Measurements from ENCODE around the gene ERAL1. TPM values are rescaled to one million over a fixed set of nuclear protein-coding genes. Genes with fewer than 3 reads are reported as not detected.
"Not testable (repeated sequence)": the region's sequence is repeated elsewhere in the genome, so short reads cannot be mapped to it uniquely, and the experiment has no call there.

Gene ERAL1
- total RNA-seq, 1 experiment from 2014 or later = 53.7 TPM

- Mint-ChIP-seq H3K27ac (ENCODE audit: low read depth, unreplicated experiment) (no peak overlapping the region), H3K27me3 (ENCODE audit: insufficient read depth, unreplicated experiment) (no peaks in the 10 kb centered on the region), H3K36me3 (ENCODE audit: insufficient read depth, unreplicated experiment) (no peaks in the 10 kb centered on the region), H3K4me1 (ENCODE audit: insufficient read depth, unreplicated experiment) (peaks cover 5% of the 10 kb centered on the region), H3K9me3 (ENCODE audit: unreplicated experiment) (no peaks in the 10 kb centered on the region), H3K4me3 (ENCODE audit: unreplicated experiment) (no peak overlapping the region)
- no TSS peak for BruUV-seq (replicated peaks)
- TF ChIP-seq, protein P1, sequence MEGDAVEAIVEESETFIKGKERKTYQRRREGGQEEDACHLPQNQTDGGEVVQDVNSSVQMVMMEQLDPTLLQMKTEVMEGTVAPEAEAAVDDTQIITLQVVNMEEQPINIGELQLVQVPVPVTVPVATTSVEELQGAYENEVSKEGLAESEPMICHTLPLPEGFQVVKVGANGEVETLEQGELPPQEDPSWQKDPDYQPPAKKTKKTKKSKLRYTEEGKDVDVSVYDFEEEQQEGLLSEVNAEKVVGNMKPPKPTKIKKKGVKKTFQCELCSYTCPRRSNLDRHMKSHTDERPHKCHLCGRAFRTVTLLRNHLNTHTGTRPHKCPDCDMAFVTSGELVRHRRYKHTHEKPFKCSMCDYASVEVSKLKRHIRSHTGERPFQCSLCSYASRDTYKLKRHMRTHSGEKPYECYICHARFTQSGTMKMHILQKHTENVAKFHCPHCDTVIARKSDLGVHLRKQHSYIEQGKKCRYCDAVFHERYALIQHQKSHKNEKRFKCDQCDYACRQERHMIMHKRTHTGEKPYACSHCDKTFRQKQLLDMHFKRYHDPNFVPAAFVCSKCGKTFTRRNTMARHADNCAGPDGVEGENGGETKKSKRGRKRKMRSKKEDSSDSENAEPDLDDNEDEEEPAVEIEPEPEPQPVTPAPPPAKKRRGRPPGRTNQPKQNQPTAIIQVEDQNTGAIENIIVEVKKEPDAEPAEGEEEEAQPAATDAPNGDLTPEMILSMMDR (IDR thresholded peaks at IDR 0.05; ENCODE audit: unreplicated experiment) = no peak
- no peak for DNase-seq (ENCODE audit: unreplicated experiment)
- intact Hi-C loops (cut with micrococcal nuclease) = no loop called here
- CTCF ChIA-PET = interaction anchor here (0.6 to 1.0 kb wide), 3 partner anchors 8 to 106 kb away, joined by 3 to 4 read pairs (median 3); no protein-coding TSS in a partner anchor
- POLR2A ChIA-PET = interaction anchor here (0.6 to 1.4 kb wide), 4 partner anchors 8 to 229 kb away, joined by 3 to 4 read pairs (median 3); no protein-coding TSS in a partner anchor
These were observed 16.3 kb downstream of the ERAL1 start for GRCh38 chr17:28871056-28871579.

DNA sequence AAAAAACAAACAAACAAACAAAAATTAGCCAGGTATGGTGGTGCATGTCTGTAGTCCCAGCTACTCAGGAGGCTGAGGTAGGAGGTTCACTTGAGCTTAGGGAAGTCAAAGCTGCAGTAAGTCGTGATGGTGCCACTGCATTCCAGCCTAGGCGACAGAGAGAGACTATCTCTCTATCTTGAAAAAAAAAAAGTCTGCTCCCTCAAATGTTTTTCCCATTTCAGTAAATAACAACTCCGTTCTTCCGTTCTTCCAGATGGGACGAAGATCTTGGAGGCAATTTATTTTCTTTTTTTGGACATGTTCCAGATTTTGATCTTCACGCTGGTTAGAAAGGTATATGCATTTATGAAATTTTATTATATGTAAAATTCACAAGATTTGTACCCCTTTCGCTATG, 19.0 kb downstream of the ERAL1 start:
- TF ChIP-seq, protein P1 (IDR thresholded peaks at IDR 0.05; ENCODE audit: unreplicated experiment) = no peak
- H3K27me3 Mint-ChIP-seq (ENCODE audit: insufficient read depth, unreplicated experiment) = no peaks in the 10 kb centered on the region
- DNase-seq (ENCODE audit: unreplicated experiment) = no peak
- POLR2A ChIA-PET = no interaction called here
- H3K4me1 Mint-ChIP-seq (ENCODE audit: insufficient read depth, unreplicated experiment) = peaks cover 14% of the 10 kb centered on the region
- H3K4me3 Mint-ChIP-seq (ENCODE audit: unreplicated experiment) = no peak overlapping the region
- BruUV-seq (replicated peaks) = no TSS peak
- CTCF ChIA-PET = interaction anchor here (1.5 kb wide), 1 partner anchor 110 kb away, joined by 6 read pairs; no protein-coding TSS in a partner anchor
- peaks cover 11% of the 10 kb centered on the region for H3K36me3 Mint-ChIP-seq (ENCODE audit: insufficient read depth, unreplicated experiment)
- intact Hi-C loops (cut with micrococcal nuclease) = no loop called here
- no peak overlapping the region for H3K27ac Mint-ChIP-seq (ENCODE audit: low read depth, unreplicated experiment)
- no peaks in the 10 kb centered on the region for H3K9me3 Mint-ChIP-seq (ENCODE audit: unreplicated experiment)

- CTCF ChIA-PET = interaction anchor here (1.5 kb wide), 1 partner anchor 111 kb away, joined by 6 read pairs; no protein-coding TSS in a partner anchor
- H3K9me3 Mint-ChIP-seq (ENCODE audit: unreplicated experiment) = no peaks in the 10 kb centered on the region
- H3K4me3 Mint-ChIP-seq (ENCODE audit: unreplicated experiment) = no peak overlapping the region
- no peaks in the 10 kb centered on the region for H3K27me3 Mint-ChIP-seq (ENCODE audit: insufficient read depth, unreplicated experiment)
- POLR2A ChIA-PET = interaction anchor here (0.6 to 1.3 kb wide), 3 partner anchors 10 to 304 kb away, joined by 4 to 5 read pairs (median 4); no protein-coding TSS in a partner anchor
- no peak for DNase-seq (ENCODE audit: unreplicated experiment)
- H3K36me3 Mint-ChIP-seq (ENCODE audit: insufficient read depth, unreplicated experiment) = peaks cover 20% of the 10 kb centered on the region
- H3K4me1 Mint-ChIP-seq (ENCODE audit: insufficient read depth, unreplicated experiment) = peaks cover 19% of the 10 kb centered on the region
- TF ChIP-seq, protein P1 (IDR thresholded peaks at IDR 0.05; ENCODE audit: unreplicated experiment) = no peak
- no TSS peak for BruUV-seq (replicated peaks)
- no peak overlapping the region for H3K27ac Mint-ChIP-seq (ENCODE audit: low read depth, unreplicated experiment)
- intact Hi-C loops (cut with micrococcal nuclease) = no loop called here
These were observed 19.9 kb downstream of the ERAL1 start for GRCh38 chr17:28874750-28875149.

DNA sequence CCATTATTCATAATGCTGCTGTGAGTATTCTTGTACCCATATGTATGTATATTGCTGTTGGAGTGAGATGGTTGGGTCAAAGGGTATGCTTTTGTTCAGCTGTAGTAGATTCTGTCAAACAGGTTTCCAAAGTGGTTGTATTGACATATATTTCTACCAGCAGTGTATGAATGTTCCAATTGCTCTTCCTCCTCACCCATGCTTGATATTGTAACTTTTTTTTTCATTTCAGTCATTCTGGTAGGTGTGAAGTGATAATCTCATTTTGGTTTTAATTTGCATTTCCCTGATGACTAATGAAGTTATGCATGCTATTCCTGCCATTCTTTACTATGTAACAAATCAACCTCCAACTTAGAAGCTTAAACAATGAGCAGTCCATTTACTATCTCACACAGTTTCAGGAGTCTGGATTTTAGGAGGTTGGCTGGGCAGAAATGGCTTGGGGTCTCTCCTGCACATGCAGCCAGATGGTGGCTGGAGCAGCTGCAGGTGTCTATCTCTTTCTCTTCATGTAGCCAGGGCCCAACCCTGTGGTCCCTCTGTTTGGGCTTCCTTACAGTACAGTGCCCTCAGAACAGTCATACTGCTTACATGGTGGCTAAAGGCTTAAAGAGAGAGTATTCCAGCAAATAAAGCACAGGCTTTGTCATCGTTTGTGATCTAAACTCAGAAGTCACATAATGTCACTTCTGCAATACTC, 21.2 kb downstream of the ERAL1 start:
- H3K27ac Mint-ChIP-seq (ENCODE audit: low read depth, unreplicated experiment) = no peak overlapping the region
- H3K27me3 Mint-ChIP-seq (ENCODE audit: insufficient read depth, unreplicated experiment) = no peaks in the 10 kb centered on the region
- H3K4me3 Mint-ChIP-seq (ENCODE audit: unreplicated experiment) = no peak overlapping the region
- H3K9me3 Mint-ChIP-seq (ENCODE audit: unreplicated experiment) = no peaks in the 10 kb centered on the region
- no TSS peak for BruUV-seq (replicated peaks)
- H3K4me1 Mint-ChIP-seq (ENCODE audit: insufficient read depth, unreplicated experiment) = peaks cover 19% of the 10 kb centered on the region
- peaks cover 23% of the 10 kb centered on the region for H3K36me3 Mint-ChIP-seq (ENCODE audit: insufficient read depth, unreplicated experiment)
- ChIA-PET CTCF (no interaction called here), POLR2A (interaction anchor here (1.3 kb wide), 1 partner anchor 64 kb away, joined by 4 read pairs; no protein-coding TSS in a partner anchor)
- intact Hi-C loops (cut with micrococcal nuclease) = no loop called here
- DNase-seq (ENCODE audit: unreplicated experiment) = no peak
- TF ChIP-seq, protein P1 (IDR thresholded peaks at IDR 0.05; ENCODE audit: unreplicated experiment) = no peak

GRCh38 chr17:28877150-28877711, 22.4 kb downstream of the ERAL1 start:
- peaks cover 33% of the 10 kb centered on the region for H3K36me3 Mint-ChIP-seq (ENCODE audit: insufficient read depth, unreplicated experiment)
- CTCF ChIA-PET = interaction anchor here (0.6 to 1.2 kb wide), 3 partner anchors 16 to 113 kb away, joined by 3 to 6 read pairs (median 3); no protein-coding TSS in a partner anchor
- DNase-seq (ENCODE audit: unreplicated experiment); POLR2A ChIA-PET; H3K4me3 Mint-ChIP-seq (ENCODE audit: unreplicated experiment); BruUV-seq (replicated peaks); H3K27me3 Mint-ChIP-seq (ENCODE audit: insufficient read depth, unreplicated experiment); H3K27ac Mint-ChIP-seq (ENCODE audit: low read depth, unreplicated experiment); intact Hi-C loops (cut with micrococcal nuclease); H3K9me3 Mint-ChIP-seq (ENCODE audit: unreplicated experiment): not testable (repeated sequence)
- H3K4me1 Mint-ChIP-seq (ENCODE audit: insufficient read depth, unreplicated experiment) = peaks cover 19% of the 10 kb centered on the region

Data from MCF 10A (cell line).